OCI-LY1 (cell line): ENCODE data around the gene G6PC3.

Experiments
- H2AFZ ChIP-seq: fragments of 200-600 bp; sonication (generic), shearing (Covaris generic); 2 replicates; pipeline ENCODE4 v1.6.0; 2014; ENCODE audit warnings: antibody characterized with exemption, mild to moderate bottlenecking, low read length
- H3F3A ChIP-seq: fragments of 200-600 bp; sonication (generic), shearing (Covaris generic); 2 replicates; pipeline ENCODE4 v1.6.0; 2014; ENCODE audit warnings: mild to moderate bottlenecking, antibody characterized with exemption, low read length, moderate library complexity; ENCODE audit not compliant: insufficient read depth
- H3K27ac ChIP-seq: fragments of 200-600 bp; sonication (generic); 2 replicates; pipeline ENCODE4 v1.5.1; 2014; ENCODE audit warnings: low read length, mixed run types, mild to moderate bottlenecking, low read depth; ENCODE audit not compliant: poor library complexity, severe bottlenecking
- H3K27me3 ChIP-seq: fragments of 200-600 bp; sonication (generic); 2 replicates; pipeline ENCODE4 v1.6.0; 2014; ENCODE audit warnings: antibody characterized with exemption, mild to moderate bottlenecking, low read length, moderate library complexity; ENCODE audit not compliant: insufficient read depth
- H3K36me3 ChIP-seq: fragments of 200-600 bp; sonication (generic); 2 replicates; pipeline ENCODE4 v1.6.1; 2014; ENCODE audit warnings: mild to moderate bottlenecking, antibody characterized with exemption, low read length, moderate library complexity, mixed read lengths; ENCODE audit not compliant: insufficient read depth
- H3K4me1 ChIP-seq: fragments of 200-600 bp; sonication (generic); 2 replicates; pipeline ENCODE4 v1.5.1; 2014; ENCODE audit warnings: mild to moderate bottlenecking, low read length, moderate library complexity; ENCODE audit not compliant: insufficient read depth, severe bottlenecking
- H3K4me2 ChIP-seq: fragments of 200-600 bp; sonication (generic), shearing (Covaris generic); 2 replicates; pipeline ENCODE4 v1.6.1; 2014; ENCODE audit warnings: low read length
- H3K4me3 ChIP-seq: fragments of 200-600 bp; sonication (generic); 2 replicates; pipeline ENCODE4 v1.5.1; 2014; ENCODE audit warnings: low read length, low read depth, mild to moderate bottlenecking, mixed read lengths; ENCODE audit not compliant: poor library complexity, severe bottlenecking
- H3K79me2 ChIP-seq: fragments of 200-600 bp; shearing (Covaris generic); 2 replicates; pipeline ENCODE4 v1.6.1; 2016; ENCODE audit warnings: mixed run types, low read length, mixed read lengths; ENCODE audit not compliant: insufficient read depth
- H3K9ac ChIP-seq: fragments of 200-600 bp; sonication (generic), shearing (Covaris generic); 2 replicates; pipeline ENCODE4 v1.6.1; 2014; ENCODE audit warnings: mild to moderate bottlenecking, low read length, mixed read lengths
- H3K9me2 ChIP-seq: fragments of 200-600 bp; sonication (generic), shearing (Covaris generic); 2 replicates; pipeline ENCODE4 v1.6.1; 2014; ENCODE audit warnings: low read depth, mild to moderate bottlenecking, low read length, mixed read lengths
- H3K9me3 ChIP-seq: fragments of 200-600 bp; shearing (Covaris generic); 2 replicates; pipeline ENCODE4 v1.6.1; 2014; ENCODE audit warnings: low read length, mixed read lengths
- H4K20me1 ChIP-seq: fragments of 200-600 bp; sonication (generic), shearing (Covaris generic); 2 replicates; pipeline ENCODE4 v1.6.0; 2016; ENCODE audit warnings: mild to moderate bottlenecking, low read length; ENCODE audit not compliant: insufficient read depth
- EZH2 ChIP-seq: fragments of 200-600 bp; sonication (generic), shearing (Covaris generic); IDR thresholded peaks from 2 replicates; pipeline ENCODE4 v1.8.0; 2017; ENCODE audit warnings: borderline replicate concordance, mixed run types, mild to moderate bottlenecking, antibody characterized with exemption, low read length, moderate library complexity, mixed read lengths
- TF ChIP-seq, protein P1 (sequence below): fragments of 200-600 bp; sonication (generic), shearing (Covaris generic); IDR thresholded peaks from 2 replicates; pipeline ENCODE4 v1.5.1; 2017; ENCODE audit warnings: mild to moderate bottlenecking, antibody characterized with exemption, low read length, moderate library complexity, mixed read lengths

The G6PC3 gene

DNA sequence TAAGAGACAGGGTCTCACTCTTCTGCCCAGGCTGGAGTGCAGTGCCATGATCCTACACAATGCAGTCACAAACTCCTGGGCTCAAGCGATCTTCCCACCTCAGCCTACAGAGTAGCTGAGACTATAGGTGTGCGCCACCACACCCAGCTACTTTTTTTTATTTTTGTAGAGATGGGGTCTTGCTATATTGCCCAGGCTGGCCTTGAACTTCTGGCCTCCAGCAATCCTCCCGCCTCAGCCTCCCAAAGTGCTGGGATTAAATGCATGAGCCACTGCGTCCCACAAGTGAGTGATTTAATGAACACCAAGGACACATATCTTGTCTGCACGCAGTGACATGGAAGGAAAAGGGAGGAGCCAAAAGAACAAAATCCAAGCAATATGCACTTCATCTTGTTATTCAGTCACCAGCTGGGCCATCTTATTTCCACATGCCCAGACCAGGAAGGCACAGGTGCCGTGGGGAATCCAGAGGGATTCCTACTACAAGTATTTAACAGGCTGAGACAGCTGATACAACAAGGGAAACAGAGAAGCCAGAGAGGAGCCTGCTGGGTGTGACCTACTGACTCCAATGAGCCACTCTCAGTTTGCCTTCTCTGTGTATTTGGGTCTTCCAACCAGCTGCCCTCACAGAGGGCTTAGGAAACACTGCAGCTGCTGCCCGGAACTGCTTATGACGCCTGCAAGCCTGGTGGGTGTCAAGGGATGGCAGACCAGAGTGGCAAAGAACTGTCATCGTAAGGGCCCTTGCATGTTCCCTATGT lies 21.1 kb upstream of the G6PC3 start:
- Histone ChIP-seq H3K4me1 (no peaks in the 10 kb centered on the region), H3K9me2 (no peaks in the 10 kb centered on the region), H3K9me3 (no peaks in the 10 kb centered on the region), H3K27ac (no peak overlapping the region), H4K20me1 (no peaks in the 10 kb centered on the region), H3K79me2 (peaks cover 7% of the 10 kb centered on the region), H3K36me3 (peaks cover 82% of the 10 kb centered on the region), H3K4me3 (no peak overlapping the region), H3K27me3 (no peaks in the 10 kb centered on the region), H2AFZ (no peak overlapping the region), H3K9ac (no peak overlapping the region), H3K4me2 (no peak overlapping the region), H3F3A (no peaks in the 10 kb centered on the region)
- TF ChIP-seq, protein P1, sequence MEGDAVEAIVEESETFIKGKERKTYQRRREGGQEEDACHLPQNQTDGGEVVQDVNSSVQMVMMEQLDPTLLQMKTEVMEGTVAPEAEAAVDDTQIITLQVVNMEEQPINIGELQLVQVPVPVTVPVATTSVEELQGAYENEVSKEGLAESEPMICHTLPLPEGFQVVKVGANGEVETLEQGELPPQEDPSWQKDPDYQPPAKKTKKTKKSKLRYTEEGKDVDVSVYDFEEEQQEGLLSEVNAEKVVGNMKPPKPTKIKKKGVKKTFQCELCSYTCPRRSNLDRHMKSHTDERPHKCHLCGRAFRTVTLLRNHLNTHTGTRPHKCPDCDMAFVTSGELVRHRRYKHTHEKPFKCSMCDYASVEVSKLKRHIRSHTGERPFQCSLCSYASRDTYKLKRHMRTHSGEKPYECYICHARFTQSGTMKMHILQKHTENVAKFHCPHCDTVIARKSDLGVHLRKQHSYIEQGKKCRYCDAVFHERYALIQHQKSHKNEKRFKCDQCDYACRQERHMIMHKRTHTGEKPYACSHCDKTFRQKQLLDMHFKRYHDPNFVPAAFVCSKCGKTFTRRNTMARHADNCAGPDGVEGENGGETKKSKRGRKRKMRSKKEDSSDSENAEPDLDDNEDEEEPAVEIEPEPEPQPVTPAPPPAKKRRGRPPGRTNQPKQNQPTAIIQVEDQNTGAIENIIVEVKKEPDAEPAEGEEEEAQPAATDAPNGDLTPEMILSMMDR: no peak
- TF ChIP-seq EZH2: no peak

DNA sequence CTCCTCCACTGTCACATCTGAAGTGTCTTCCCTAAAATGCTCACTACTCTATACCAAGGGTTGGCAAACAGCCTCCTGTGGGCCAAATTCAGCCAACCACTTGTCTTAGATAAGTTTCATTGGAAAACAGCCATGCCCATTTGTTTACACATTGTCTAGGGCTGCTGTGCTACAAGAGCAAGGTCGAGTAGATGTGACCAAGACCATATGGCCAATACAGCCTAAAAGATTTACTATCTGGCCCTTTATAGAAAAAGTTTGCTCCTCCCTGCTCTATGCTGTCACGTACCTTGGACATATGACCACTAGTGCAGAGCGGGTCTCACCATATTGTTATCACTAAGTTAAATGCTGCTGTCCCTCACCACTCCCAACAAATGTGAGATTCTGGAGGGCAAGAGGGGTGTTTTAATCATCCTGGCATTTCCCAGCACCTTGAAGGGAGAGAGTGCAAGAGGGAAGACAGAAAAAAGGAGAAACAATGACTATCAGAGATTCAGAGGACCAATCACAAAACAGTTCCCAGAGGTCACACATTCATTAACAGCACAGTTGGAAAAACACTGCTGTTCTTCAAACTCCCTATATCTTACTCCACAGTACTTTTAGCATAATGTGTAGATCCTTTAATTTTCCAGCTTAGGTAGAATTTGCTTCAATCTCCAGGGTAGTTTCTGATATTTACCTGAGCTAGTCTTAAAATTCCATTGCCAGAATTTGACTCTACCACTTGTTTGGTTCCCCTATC lies 17.2 kb upstream of the G6PC3 start:
- Histone ChIP-seq H3K36me3 (peaks cover 86% of the 10 kb centered on the region), H3K79me2 (peaks cover 11% of the 10 kb centered on the region), H4K20me1 (no peaks in the 10 kb centered on the region), H3K4me3 (no peak overlapping the region), H2AFZ (no peak overlapping the region), H3K27ac (no peak overlapping the region), H3K4me1 (no peaks in the 10 kb centered on the region), H3K9me2 (no peaks in the 10 kb centered on the region), H3K9ac (no peak overlapping the region), H3K9me3 (no peaks in the 10 kb centered on the region), H3K4me2 (no peak overlapping the region), H3K27me3 (no peaks in the 10 kb centered on the region), H3F3A (no peaks in the 10 kb centered on the region)
- no peak for TF ChIP-seq EZH2
- TF ChIP-seq, protein P1: no peak

DNA sequence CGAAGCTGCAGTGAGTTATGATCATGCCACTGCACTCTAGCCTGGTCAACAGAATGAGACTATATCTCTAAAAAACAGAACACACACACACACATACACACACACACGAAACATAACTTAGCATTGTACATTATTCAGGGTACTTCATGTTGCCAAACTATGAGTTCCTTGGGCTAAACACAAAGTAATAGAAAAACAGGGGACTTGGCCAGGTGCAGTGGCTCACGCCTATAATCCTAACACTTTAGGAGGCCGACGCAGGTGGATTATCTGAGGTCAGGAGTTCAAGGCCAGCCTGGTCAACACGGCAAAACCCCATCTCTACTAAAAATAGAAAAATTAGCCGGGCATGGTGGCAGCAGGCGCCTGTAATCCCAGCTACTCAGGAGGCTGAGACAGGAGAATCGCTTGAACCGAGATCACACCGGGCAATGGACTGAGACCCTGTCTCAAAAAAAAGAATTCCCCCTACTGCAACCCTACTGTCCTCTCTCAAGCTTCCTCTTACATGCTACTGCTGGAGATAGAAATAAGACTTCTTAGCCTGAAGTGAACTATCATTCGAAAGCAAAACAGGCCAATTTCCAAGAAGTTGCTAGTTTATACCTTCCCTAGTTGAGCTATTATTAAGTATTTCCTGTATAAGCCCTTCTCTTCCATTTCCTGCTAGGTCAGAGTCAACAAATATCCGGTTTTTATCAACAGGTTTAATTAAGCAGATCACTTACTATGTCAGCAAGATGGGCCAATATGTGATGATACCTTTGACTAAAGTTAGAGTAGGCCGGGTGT lies 11.2 kb upstream of the G6PC3 start:
- TF ChIP-seq, protein P1: no peak
- Histone ChIP-seq H3K9me3 (no peaks in the 10 kb centered on the region), H3K9me2 (no peaks in the 10 kb centered on the region), H3K27me3 (no peaks in the 10 kb centered on the region), H3K4me3 (no peak overlapping the region), H3K4me1 (no peaks in the 10 kb centered on the region), H4K20me1 (no peaks in the 10 kb centered on the region), H2AFZ (no peak overlapping the region), H3K9ac (no peak overlapping the region), H3K36me3 (peaks cover 85% of the 10 kb centered on the region), H3K79me2 (peaks cover 48% of the 10 kb centered on the region), H3K27ac (no peak overlapping the region), H3K4me2 (no peak overlapping the region), H3F3A (no peaks in the 10 kb centered on the region)
